H1 (cell line): ENCODE measurements around the gene PHC2. TPM values are rescaled to one million over a fixed set of nuclear protein-coding genes. Genes with fewer than 3 reads are reported as not detected.

ENCODE experiments used
- CTCF ChIA-PET: fragments of 300-600 bp; sonication (Branson Sonifier 250); formaldehyde crosslinking; loops from one replicate; lab custom pipeline; 2021; ENCODE audit not compliant: partially characterized antibody; lab: Charles Lee
- POLR2A ChIA-PET: fragments of 300-600 bp; sonication (Branson Sonifier 250); formaldehyde crosslinking; loops from one replicate; lab custom pipeline; 2021; ENCODE audit warnings: inconsistent platforms; ENCODE audit not compliant: partially characterized antibody; lab: Charles Lee
- DNase-seq, 2 experiments: peaks; one replicate each; pipeline versions ENCODE4 v3.0.0 to v3.0.0-alpha.2; 2010 to 2022; ENCODE audit warnings: low spot score in 2 of 2, low read depth in 1 of 2, mixed read lengths in 1 of 2
- FAIRE-seq: peaks from 2 replicates; lab custom pipeline; 2011; peaks lifted over from hg19 to GRCh38; lab: Jason Lieb, UNC
- H2AFZ ChIP-seq: 2 replicates; pipeline ENCODE4 v1.8.1; 2012; ENCODE audit warnings: low read length, inconsistent platforms
- H2AK5ac ChIP-seq: 2 replicates; pipeline ENCODE4 v1.6.1; 2013; ENCODE audit warnings: low read depth, low read length
- H2BK120ac ChIP-seq: replicated peaks from 2 replicates; pipeline ENCODE3; 2013; ENCODE audit warnings: low read depth, low read length, inconsistent platforms
- H2BK12ac ChIP-seq: 2 replicates; pipeline ENCODE4 v1.6.1; 2013; ENCODE audit warnings: low read depth, low read length
- H2BK15ac ChIP-seq: 2 replicates; pipeline ENCODE4 v1.6.1; 2013; ENCODE audit warnings: low read length
- H2BK20ac ChIP-seq: 2 replicates; pipeline ENCODE4 v1.6.1; 2013; ENCODE audit warnings: low read length
- H2BK5ac ChIP-seq: 2 replicates; pipeline ENCODE4 v1.6.1; 2013; ENCODE audit warnings: low read depth, low read length
- H3K14ac ChIP-seq: 2 replicates; pipeline ENCODE4 v1.6.1; 2013; ENCODE audit warnings: inconsistent platforms; ENCODE audit not compliant: insufficient read length
- H3K18ac ChIP-seq: 2 replicates; pipeline ENCODE4 v1.6.1; 2013; ENCODE audit warnings: low read length; ENCODE audit errors: extremely low read depth
- H3K23ac ChIP-seq: 2 replicates; pipeline ENCODE4 v1.6.1; 2013; ENCODE audit warnings: inconsistent platforms; ENCODE audit not compliant: insufficient read length
- H3K23me2 ChIP-seq: 2 replicates; pipeline ENCODE4 v1.6.1; 2013; ENCODE audit warnings: low read depth, low read length
- H3K27ac ChIP-seq: 2 replicates; pipeline ENCODE4 v1.6.1; 2011; ENCODE audit warnings: low read depth, low read length, inconsistent platforms
- H3K27me3 ChIP-seq, 4 experiments: replicated peaks in 1 of 4; 1 replicate in 1 of 4; 2 replicates in 3 of 4; pipeline versions ENCODE4 v1.6.1 to v1.8.1; 2011 to 2013; ENCODE audit warnings: low read length in 3 of 4, mild to moderate bottlenecking in 3 of 4, inconsistent platforms in 2 of 4, mixed read lengths in 2 of 4, moderate library complexity in 1 of 4; ENCODE audit not compliant: control insufficient read depth in 3 of 4, insufficient read depth in 3 of 4; ENCODE audit errors: extremely low read depth in 1 of 4
- H3K36me3 ChIP-seq, 4 experiments: 2 replicates each; pipeline versions ENCODE4 v1.6.1 to v1.8.1; 2011 to 2013; ENCODE audit warnings: mild to moderate bottlenecking in 4 of 4, low read length in 3 of 4, moderate library complexity in 2 of 4, control low read depth in 1 of 4, inconsistent platforms in 1 of 4; ENCODE audit not compliant: insufficient read depth in 4 of 4, control insufficient read depth in 2 of 4
- H3K4ac ChIP-seq: replicated peaks from 2 replicates; pipeline ENCODE3; 2013; ENCODE audit warnings: low read length, low read depth, mixed read lengths, inconsistent platforms; ENCODE audit not compliant: insufficient read length
- H3K4me1 ChIP-seq, 4 experiments: replicated peaks in 1 of 4; 1 replicate in 1 of 4; 2 replicates in 3 of 4; pipeline versions ENCODE4 v1.6.1 to v1.8.1; 2011 to 2013; ENCODE audit warnings: low read length in 3 of 4, inconsistent platforms in 2 of 4, mixed read lengths in 1 of 4; ENCODE audit not compliant: insufficient read depth in 4 of 4, control insufficient read depth in 3 of 4
- H3K4me2 ChIP-seq, 2 experiments: 2 replicates each; pipeline versions ENCODE4 v1.6.1 to v1.8.1; 2011 to 2013; ENCODE audit warnings: low read depth in 2 of 2, low read length in 2 of 2, control low read depth in 1 of 2, inconsistent platforms in 1 of 2, mild to moderate bottlenecking in 1 of 2; ENCODE audit not compliant: insufficient read depth in 1 of 2
- H3K4me3 ChIP-seq, 4 experiments: fragments of 200-600, 300-600 bp in 1 of 4; sonication (generic), shearing (Covaris generic), sonication (Bioruptor Twin) in 1 of 4; 2 replicates each; pipeline versions ENCODE4 v1.5.1 to v1.8.1; 2011 to 2016; ENCODE audit warnings: low read length in 4 of 4, low read depth in 3 of 4, control low read depth in 2 of 4, inconsistent platforms in 2 of 4, mild to moderate bottlenecking in 2 of 4, mixed read lengths in 1 of 4, moderate library complexity in 1 of 4; ENCODE audit not compliant: insufficient read depth in 2 of 4; ENCODE audit errors: extremely low read depth in 1 of 4
- H3K56ac ChIP-seq: replicated peaks from 2 replicates; pipeline ENCODE3; 2013; ENCODE audit warnings: low read depth, mild to moderate bottlenecking, mixed read lengths, low read length, inconsistent platforms; ENCODE audit not compliant: insufficient read length
- H3K79me1 ChIP-seq: 2 replicates; pipeline ENCODE4 v1.6.1; 2013; ENCODE audit warnings: low read depth, low read length, control low read depth
- H3K79me2 ChIP-seq, 2 experiments: 2 replicates each; pipeline versions ENCODE4 v1.6.1 to v1.8.1; 2012 to 2013; ENCODE audit warnings: low read length in 2 of 2, mild to moderate bottlenecking in 2 of 2, inconsistent platforms in 1 of 2; ENCODE audit not compliant: insufficient read depth in 2 of 2, control insufficient read depth in 1 of 2
- H3K9ac ChIP-seq, 4 experiments: replicated peaks in 1 of 4; 1 replicate in 1 of 4; 2 replicates in 3 of 4; pipeline versions ENCODE4 v1.6.1 to v1.8.1; 2011 to 2013; ENCODE audit warnings: low read depth in 3 of 4, low read length in 3 of 4, control low read depth in 2 of 4, mild to moderate bottlenecking in 2 of 4, moderate library complexity in 2 of 4, inconsistent platforms in 1 of 4; ENCODE audit errors: extremely low read depth in 1 of 4
- H3K9me3 ChIP-seq, 2 experiments: 2 replicates each; pipeline versions ENCODE4 v1.6.1 to v1.8.1; 2012 to 2013; ENCODE audit warnings: mild to moderate bottlenecking in 2 of 2, moderate library complexity in 2 of 2, control low read depth in 1 of 2, inconsistent platforms in 1 of 2, low read depth in 1 of 2, low read length in 1 of 2, mixed read lengths in 1 of 2; ENCODE audit not compliant: insufficient read depth in 2 of 2
- H4K20me1 ChIP-seq, 2 experiments: replicated peaks in 1 of 2; 2 replicates each; pipeline versions ENCODE3 to v1.8.1; 2011 to 2013; ENCODE audit warnings: inconsistent platforms in 2 of 2, low read length in 2 of 2, mild to moderate bottlenecking in 1 of 2; ENCODE audit not compliant: insufficient read depth in 2 of 2, control insufficient read depth in 1 of 2
- H4K5ac ChIP-seq: 2 replicates; pipeline ENCODE4 v1.6.1; 2013; ENCODE audit warnings: low read length, low read depth, mixed read lengths, inconsistent platforms; ENCODE audit not compliant: insufficient read length
- H4K8ac ChIP-seq: 2 replicates; pipeline ENCODE4 v1.8.0; 2013; ENCODE audit warnings: mild to moderate bottlenecking, moderate library complexity, low read length, inconsistent platforms; ENCODE audit not compliant: insufficient read depth; ENCODE audit errors: extremely low read depth
- H4K91ac ChIP-seq: replicated peaks from 2 replicates; pipeline ENCODE3; 2013; ENCODE audit warnings: low read length, mixed read lengths, inconsistent platforms; ENCODE audit not compliant: insufficient read length
- CTBP2 ChIP-seq: IDR thresholded peaks from 2 replicates; pipeline ENCODE4 v1.7.0; 2011; ENCODE audit warnings: borderline replicate concordance, mild to moderate bottlenecking, moderate library complexity, mixed read lengths, low read length; ENCODE audit not compliant: insufficient read depth, insufficient read length
- TEAD4 ChIP-seq: IDR thresholded peaks from 2 replicates; pipeline ENCODE4 v1.6.1; 2012; ENCODE audit warnings: low read depth, low read length, inconsistent platforms, mixed read lengths
- WGBS, 2 experiments: shearing (Covaris generic) in 1 of 2; methylation state at CpG; one replicate each; pipeline versions ENCODE4 v1.1.6 to v1.1.7; 2013 to 2015; ENCODE audit warnings: low lambda C conversion rate in 2 of 2, mixed read lengths in 2 of 2, inconsistent platforms in 1 of 2, low coverage in 1 of 2, missing lambda C conversion rate in 1 of 2; ENCODE audit not compliant: insufficient replicate concordance in 2 of 2, insufficient coverage in 1 of 2, insufficient read length in 1 of 2; ENCODE audit errors: extremely low coverage in 1 of 2, missing lambda C conversion rate in 1 of 2; 5-methylcytosine and 5-hydroxymethylcytosine counted together
- polyA plus RNA-seq, 7 experiments: library from polyadenylated mRNA; depleted of rRNA in 3 of 7; stranded (reverse) in 5 of 7; unstranded in 2 of 7; fragments of >200 nt in 5 of 7; fragments of 200-250 nt in 2 of 7; gene quantifications; 1 replicate in 5 of 7; 2 replicates in 1 of 7; 4 replicates in 1 of 7; pipeline versions ENCODE4 v1.2.1 to v1.2.3, GENCODE V29; 2011 to 2013; ENCODE audit warnings: missing spikeins in 2 of 7, mixed read lengths in 2 of 7
- total RNA-seq: library from RNA; stranded (reverse); fragmentation: NEBNext Ultra II Directional; extraction: Animal tissue kit (Norgen Biotek cat#: 25700); gene quantifications from 2 replicates; pipeline ENCODE4 v1.2.1, GENCODE V29; 2021

Gene PHC2
- total and polyA plus RNA-seq, 2 of the 8 experiments (the other 6 are each of a cell fraction or from before 2014, with no cell fraction given), result 5.6 to 14.2 TPM

DNA sequence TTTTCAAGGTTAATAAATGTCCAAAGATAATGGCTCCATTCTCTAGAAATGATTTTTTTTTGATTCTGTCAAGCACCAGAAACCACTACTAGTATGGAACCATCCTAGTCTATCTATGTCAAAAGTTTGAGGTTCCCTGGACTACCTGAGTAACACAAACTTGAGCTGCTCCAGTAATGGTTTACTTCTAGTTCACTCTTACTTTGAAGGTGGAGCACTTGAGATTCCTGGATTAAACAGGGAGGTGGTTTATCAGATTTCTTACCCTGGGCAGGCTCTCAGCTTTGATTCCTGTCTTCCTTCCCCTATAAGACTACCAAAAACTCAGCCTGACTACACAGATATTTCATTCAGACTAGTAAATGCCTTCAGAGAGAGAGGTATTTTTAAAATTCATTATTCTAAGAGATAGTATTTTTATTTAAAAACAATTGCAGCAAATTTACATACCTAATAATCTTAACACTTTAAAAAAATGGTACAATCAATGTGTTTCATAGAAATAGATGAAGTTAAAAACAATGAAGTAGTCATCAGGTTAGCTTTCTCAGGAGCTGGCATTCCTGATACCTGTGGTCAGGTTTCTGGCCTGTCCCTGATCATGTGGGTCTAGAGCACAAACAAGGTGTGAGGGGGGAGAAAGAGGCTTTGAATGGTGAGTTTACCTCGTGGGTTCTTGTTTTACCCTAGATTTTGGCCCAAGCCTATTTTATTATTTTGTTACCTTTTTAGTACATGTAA, 23.4 kb downstream of the PHC2 start:
- Histone ChIP-seq H3K79me1 (no peaks in the 10 kb centered on the region), H4K5ac (no peak overlapping the region), H3K4ac (no peak overlapping the region), H3K56ac (no peak overlapping the region), H4K8ac (no peak overlapping the region), H3K18ac (no peak overlapping the region), H2BK120ac (no peak overlapping the region), H2BK15ac (no peak overlapping the region), H3K23ac (no peak overlapping the region), H3K36me3 (no peaks in the 10 kb centered on the region), H3K27me3 (no peaks in the 10 kb centered on the region), H3K4me2 (no peak overlapping the region), H3K4me1 (no peaks in the 10 kb centered on the region; a peak in 1 of 7 replicates), H3K9ac (no peak overlapping the region), H3K14ac (no peak overlapping the region), H3K4me3 (no peak overlapping the region), H2BK20ac (no peak overlapping the region), H3K79me2 (no peaks in the 10 kb centered on the region), H4K20me1 (no peaks in the 10 kb centered on the region), H3K27ac (no peak overlapping the region), H2AFZ (no peak overlapping the region), H2BK12ac (no peak overlapping the region), H3K23me2 (no peaks in the 10 kb centered on the region), H4K91ac (no peak overlapping the region), H2AK5ac (no peak overlapping the region), H2BK5ac (no peak overlapping the region), H3K9me3 (no peaks in the 10 kb centered on the region)
- POLR2A ChIA-PET, result interaction anchor here (0.6 kb wide), 1 partner anchor 213 kb away, joined by 3 read pairs; no protein-coding TSS in a partner anchor
- 73% methylated on average over 1 of the region's 1 CpG; no CpG with 5 or more reads in 1 of the 2 experiments for WGBS, 2 experiments
- DNase-seq, result no peak
- no peak for FAIRE-seq
- TF ChIP-seq CTBP2 (no peak), TEAD4 (no peak)
- CTCF ChIA-PET, result interaction anchor here (0.9 kb wide), 2 partner anchors 63 to 133 kb away, joined by 3 read pairs; no protein-coding TSS in a partner anchor
